ENCODE results near the gene ALKBH6.

The ALKBH6 gene

GRCh38 chr19:36032251-36033104 lies 18.5 kb upstream of the ALKBH6 start, which contains the start of gene CLIP3:
CLIP3 (minus strand) TSS chr19:36032873; CDS start chr19:36032357, 516 bp downstream.
- peaks cover 23% of the 10 kb centered on the region for H3K27me3 ChIP-seq
- no peak within 1 kb of the TSS for H3K4me3 ChIP-seq (ENCODE audit: low read depth in 1 of 2, low read length in 1 of 2)
- H3K4me1 ChIP-seq (ENCODE audit: control insufficient read depth in 1 of 2, insufficient read depth in 1 of 2, low read depth in 1 of 2, low read length in 1 of 2): peaks cover 5 to 6% of the 10 kb centered on the region in 2 experiments
- no peaks in the 10 kb centered on the region for H3K9me3 ChIP-seq
- TF ChIP-seq CTCF (IDR thresholded peaks at IDR 0.05): no peak
- peaks cover 8% of the 10 kb centered on the region for H3K36me3 ChIP-seq
- H3K27ac ChIP-seq: no peak within 1 kb of the TSS

GRCh38 chr19:36031308-36031707 lies 17.3 kb upstream of the ALKBH6 start:
- H3K4me1 ChIP-seq (ENCODE audit: control insufficient read depth in 1 of 2, insufficient read depth in 1 of 2, low read depth in 1 of 2, low read length in 1 of 2): no peaks in the 10 kb centered on the region
- peaks cover 23% of the 10 kb centered on the region for H3K27me3 ChIP-seq
- no peak overlapping the region for H3K4me3 ChIP-seq (ENCODE audit: low read depth in 1 of 2, low read length in 1 of 2)
- no peaks in the 10 kb centered on the region for H3K9me3 ChIP-seq
- H3K36me3 ChIP-seq: peaks cover 12% of the 10 kb centered on the region
- no peak for TF ChIP-seq CTCF (IDR thresholded peaks at IDR 0.05)
- no peak overlapping the region for H3K27ac ChIP-seq

GRCh38 chr19:36030264-36031148 lies 16.5 kb upstream of the ALKBH6 start:
- H3K27ac ChIP-seq: no peak overlapping the region
- H3K4me3 ChIP-seq (ENCODE audit: low read depth in 1 of 2, low read length in 1 of 2): no peak overlapping the region
- peaks cover 23% of the 10 kb centered on the region for H3K27me3 ChIP-seq
- no peaks in the 10 kb centered on the region for H3K4me1 ChIP-seq (ENCODE audit: control insufficient read depth in 1 of 2, insufficient read depth in 1 of 2, low read depth in 1 of 2, low read length in 1 of 2)
- TF ChIP-seq CTCF (IDR thresholded peaks at IDR 0.05): no peak
- peaks cover 12% of the 10 kb centered on the region for H3K36me3 ChIP-seq
- no peaks in the 10 kb centered on the region for H3K9me3 ChIP-seq

GRCh38 chr19:36028313-36029041 lies 14.5 kb upstream of the ALKBH6 start:
- H3K4me3 ChIP-seq (ENCODE audit: low read depth in 1 of 2, low read length in 1 of 2): no peak overlapping the region
- peaks cover 23% of the 10 kb centered on the region for H3K27me3 ChIP-seq
- H3K36me3 ChIP-seq: peaks cover 4% of the 10 kb centered on the region
- no peaks in the 10 kb centered on the region for H3K4me1 ChIP-seq (ENCODE audit: control insufficient read depth in 1 of 2, insufficient read depth in 1 of 2, low read depth in 1 of 2, low read length in 1 of 2)
- H3K9me3 ChIP-seq: no peaks in the 10 kb centered on the region
- no peak for TF ChIP-seq CTCF (IDR thresholded peaks at IDR 0.05)
- H3K27ac ChIP-seq: no peak overlapping the region

- TF ChIP-seq CTCF (IDR thresholded peaks at IDR 0.05): no peak
- Histone ChIP-seq H3K27ac (no peak overlapping the region), H3K36me3 (peaks cover 4% of the 10 kb centered on the region), H3K4me1 (ENCODE audit: control insufficient read depth in 1 of 2, insufficient read depth in 1 of 2, low read depth in 1 of 2, low read length in 1 of 2) (no peaks in the 10 kb centered on the region), H3K4me3 (ENCODE audit: low read depth in 1 of 2, low read length in 1 of 2) (no peak overlapping the region), H3K27me3 (peaks cover 16% of the 10 kb centered on the region), H3K9me3 (no peaks in the 10 kb centered on the region)
These were observed 13.7 kb upstream of the ALKBH6 start for GRCh38 chr19:36027696-36028095.
